ENCODE data around the gene OR4N2.
"Not testable (repeated sequence)": the region's sequence is repeated elsewhere in the genome, so short reads cannot be mapped to it uniquely, and the experiment has no call there.

Gene OR4N2

DNA sequence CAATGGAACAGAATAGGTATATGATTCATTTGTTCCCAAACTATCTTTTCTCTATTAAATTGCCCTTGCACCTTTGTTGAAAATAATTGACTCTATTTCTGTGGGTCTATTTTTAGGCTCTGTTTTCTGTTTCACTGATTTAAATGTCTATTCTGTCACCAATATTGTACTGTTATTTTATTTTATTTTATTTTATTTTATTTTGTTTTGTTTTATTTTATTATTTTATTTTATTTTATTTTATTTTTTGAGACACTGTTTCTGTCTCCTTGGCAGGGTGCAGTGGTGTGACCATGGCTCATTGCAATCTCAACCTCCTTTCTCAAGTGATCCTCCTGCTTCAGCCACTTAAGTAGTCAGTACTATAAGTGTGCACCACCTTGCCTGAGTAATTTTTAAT lies 34.9 kb downstream of the OR4N2 start:
- no peak for DNase-seq

DNA sequence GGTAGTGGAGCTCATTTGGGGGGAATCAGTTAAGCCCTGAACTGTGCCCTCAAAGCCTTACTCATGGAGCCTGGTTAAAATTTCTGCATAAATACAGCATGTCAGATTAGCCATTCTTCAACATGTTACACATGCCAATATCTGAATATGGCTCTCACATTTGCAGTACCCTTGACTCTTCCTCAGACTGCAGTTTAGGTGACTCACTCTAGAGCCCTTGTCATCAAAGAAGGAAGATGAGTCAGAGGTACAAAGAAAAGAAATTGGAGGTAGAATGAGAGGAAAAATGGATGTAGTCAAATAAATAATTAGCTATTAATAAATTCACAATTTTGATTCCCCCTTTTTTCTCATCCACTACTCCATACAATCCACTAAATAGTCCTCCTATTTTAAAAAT lies 47.8 kb downstream of the OR4N2 start:
- no peak for DNase-seq

DNA sequence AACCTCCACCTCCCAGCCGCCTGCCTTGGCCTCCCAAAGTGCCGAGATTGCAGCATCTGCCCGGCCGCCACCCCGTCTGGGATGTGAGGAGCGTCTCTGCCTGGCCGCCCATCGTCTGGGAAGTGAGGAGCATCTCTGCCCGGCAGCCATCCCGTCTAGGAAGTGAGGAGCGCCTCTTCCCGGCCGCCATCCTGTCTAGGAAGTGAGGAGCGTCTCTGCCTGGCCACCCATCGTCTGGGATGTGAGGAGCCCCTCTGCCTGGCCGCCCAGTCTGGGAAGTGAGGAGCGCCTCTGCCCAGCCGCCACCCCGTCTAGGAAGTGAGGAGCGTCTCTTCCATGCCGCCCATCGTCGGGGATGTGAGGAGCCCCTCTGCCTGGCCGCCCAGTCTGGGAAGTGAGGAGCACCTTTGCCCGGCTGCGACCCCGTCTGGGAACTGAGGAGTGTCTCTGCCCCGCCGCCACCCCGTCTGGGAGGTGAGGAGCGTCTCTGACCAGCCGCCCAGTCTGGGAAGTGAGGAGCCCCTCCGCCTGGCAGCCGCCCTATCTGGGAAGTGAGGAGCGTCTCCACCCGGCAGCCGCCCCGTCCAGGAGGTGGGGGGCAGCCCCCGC lies 62.6 kb downstream of the OR4N2 start:
- not testable (repeated sequence) for DNase-seq

DNA sequence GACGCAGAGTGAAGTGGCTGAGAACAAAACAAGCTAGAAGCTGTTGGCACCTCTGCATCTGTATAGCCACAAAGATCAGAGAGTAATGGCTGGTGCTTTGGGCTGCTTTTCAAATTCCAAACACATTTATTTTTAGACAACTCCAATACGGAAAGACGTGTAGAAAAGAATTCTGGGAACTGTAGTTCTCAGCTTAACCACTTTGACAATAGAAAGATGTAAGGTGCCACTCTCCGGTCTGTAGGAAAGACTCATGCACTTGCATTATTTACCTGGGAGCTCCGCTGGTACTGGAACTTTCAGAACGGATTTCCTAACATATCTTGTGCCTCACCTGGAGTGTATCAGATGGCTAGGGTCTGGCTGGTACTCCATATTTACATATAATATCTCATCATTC lies 69.6 kb downstream of the OR4N2 start:
- DNase-seq: no peak

DNA sequence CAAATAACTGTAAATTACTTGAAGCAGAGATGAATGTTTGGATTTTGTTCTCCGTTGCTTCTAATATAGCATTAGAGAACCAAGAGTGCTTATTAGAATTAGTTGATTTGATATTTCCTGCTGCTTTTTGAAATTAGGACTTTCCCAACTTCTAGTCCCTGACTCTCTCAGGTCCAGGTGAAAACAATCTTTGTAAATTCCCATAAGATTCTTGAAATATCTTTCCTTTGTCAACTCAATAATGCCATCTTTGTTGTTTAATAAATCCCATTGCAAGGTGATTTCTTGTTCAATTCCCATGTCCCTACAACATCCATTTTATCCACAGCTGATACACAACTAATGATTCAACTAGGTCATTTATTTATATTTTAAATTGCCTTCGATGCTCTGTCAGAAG lies 71.3 kb downstream of the OR4N2 start, which contains the start of gene OR4K2:
Gene OR4K2, plus strand, starts transcription at position 301 of the 400 bp plus-strand sequence. CDS start 1,126 bp downstream, outside the sequence.
- DNase-seq: no peak

DNA sequence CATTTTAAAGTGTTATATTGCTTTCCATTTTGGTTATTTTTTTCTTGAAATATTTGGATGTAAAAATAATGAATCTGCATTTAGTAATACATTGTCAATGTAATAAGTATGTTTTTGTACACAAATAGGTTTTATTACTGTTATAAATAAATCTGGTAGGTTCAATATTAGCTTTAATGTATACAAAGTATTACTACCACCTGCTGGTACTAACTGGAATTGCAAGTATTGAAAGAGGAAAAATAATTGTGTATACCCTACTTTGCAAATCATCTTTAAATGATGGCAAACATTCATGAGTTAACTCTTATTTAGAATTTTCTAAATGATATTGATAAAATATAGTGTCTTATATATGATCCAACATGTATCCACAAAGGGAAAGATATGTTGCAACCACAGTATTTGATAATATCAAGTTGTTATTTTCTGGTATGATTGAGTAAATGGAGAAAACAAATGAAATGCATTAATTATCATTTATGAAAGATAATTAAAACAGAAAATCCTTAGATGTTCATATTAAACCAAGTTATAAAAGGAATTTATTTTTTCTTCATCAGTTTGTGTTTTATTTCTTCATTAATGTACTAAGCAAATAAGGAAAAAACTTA lies 74.6 kb downstream of the OR4N2 start:
- DNase-seq: no peak

All from NCI-H1417 treated with DMSO at 0.1 percent for 48 hours (cell line).